OCI-LY1 (cell line): ENCODE measurements around the gene ZKSCAN4.

ENCODE experiments used
- EZH2 ChIP-seq: fragments of 200-600 bp; sonication (generic), shearing (Covaris generic); IDR thresholded peaks from 2 replicates; pipeline ENCODE4 v1.8.0; 2017; ENCODE audit warnings: borderline replicate concordance, mixed run types, mild to moderate bottlenecking, antibody characterized with exemption, low read length, moderate library complexity, mixed read lengths
- TF ChIP-seq, protein P1 (sequence below): fragments of 200-600 bp; sonication (generic), shearing (Covaris generic); IDR thresholded peaks from 2 replicates; pipeline ENCODE4 v1.5.1; 2017; ENCODE audit warnings: mild to moderate bottlenecking, antibody characterized with exemption, low read length, moderate library complexity, mixed read lengths

DNA sequence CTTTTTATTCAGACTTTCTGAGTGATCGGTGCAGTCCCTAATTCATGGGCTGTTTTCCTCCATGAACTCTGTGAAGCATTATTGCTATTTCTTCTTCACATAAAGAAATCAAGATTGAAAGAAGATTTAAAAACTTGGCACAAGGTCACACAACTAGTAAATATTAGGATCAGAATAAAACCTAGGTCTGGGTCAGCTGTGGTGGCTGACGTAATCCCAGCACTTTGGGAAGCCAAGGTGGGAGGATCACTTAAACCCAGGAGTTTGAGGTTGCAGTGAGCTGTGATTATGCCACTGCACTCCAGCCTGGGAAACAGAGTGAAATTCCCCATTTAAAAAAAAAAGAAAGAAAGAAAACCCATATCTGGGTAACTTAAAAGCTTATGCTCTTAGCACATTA lies 25.6 kb downstream of the ZKSCAN4 start:
- TF ChIP-seq, protein P1, sequence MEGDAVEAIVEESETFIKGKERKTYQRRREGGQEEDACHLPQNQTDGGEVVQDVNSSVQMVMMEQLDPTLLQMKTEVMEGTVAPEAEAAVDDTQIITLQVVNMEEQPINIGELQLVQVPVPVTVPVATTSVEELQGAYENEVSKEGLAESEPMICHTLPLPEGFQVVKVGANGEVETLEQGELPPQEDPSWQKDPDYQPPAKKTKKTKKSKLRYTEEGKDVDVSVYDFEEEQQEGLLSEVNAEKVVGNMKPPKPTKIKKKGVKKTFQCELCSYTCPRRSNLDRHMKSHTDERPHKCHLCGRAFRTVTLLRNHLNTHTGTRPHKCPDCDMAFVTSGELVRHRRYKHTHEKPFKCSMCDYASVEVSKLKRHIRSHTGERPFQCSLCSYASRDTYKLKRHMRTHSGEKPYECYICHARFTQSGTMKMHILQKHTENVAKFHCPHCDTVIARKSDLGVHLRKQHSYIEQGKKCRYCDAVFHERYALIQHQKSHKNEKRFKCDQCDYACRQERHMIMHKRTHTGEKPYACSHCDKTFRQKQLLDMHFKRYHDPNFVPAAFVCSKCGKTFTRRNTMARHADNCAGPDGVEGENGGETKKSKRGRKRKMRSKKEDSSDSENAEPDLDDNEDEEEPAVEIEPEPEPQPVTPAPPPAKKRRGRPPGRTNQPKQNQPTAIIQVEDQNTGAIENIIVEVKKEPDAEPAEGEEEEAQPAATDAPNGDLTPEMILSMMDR: no peak
- no peak for TF ChIP-seq EZH2
